Mesendoderm (in vitro differentiated cells): Measurements from ENCODE around the gene ADD3.
A peak's percentile ranks its signal among the peaks of the same experiment; 100 is the strongest.

Experiments
- DNase-seq: peaks from one replicate; pipeline ENCODE4 v3.0.0; 2013
- H2AK5ac ChIP-seq: 2 replicates; pipeline ENCODE4 v1.6.1; 2013; ENCODE audit warnings: low read length, inconsistent platforms
- H2BK120ac ChIP-seq: 2 replicates; pipeline ENCODE4 v1.6.1; 2013; ENCODE audit warnings: low read depth, mild to moderate bottlenecking, low read length, moderate library complexity, mixed read lengths
- H2BK15ac ChIP-seq: replicated peaks from 2 replicates; pipeline ENCODE4 v1.6.1; 2013; ENCODE audit warnings: low read depth, mild to moderate bottlenecking, moderate library complexity
- H2BK5ac ChIP-seq: 2 replicates; pipeline ENCODE4 v1.6.1; 2013; ENCODE audit warnings: low read length, inconsistent platforms
- H3K18ac ChIP-seq: 2 replicates; pipeline ENCODE4 v1.6.1; 2013; ENCODE audit warnings: mild to moderate bottlenecking, low read length, mixed read lengths
- H3K23ac ChIP-seq: one replicate; pipeline ENCODE4 v1.6.1; 2013; ENCODE audit warnings: low read length
- H3K27ac ChIP-seq: 2 replicates; pipeline ENCODE4 v1.5.1; 2013; ENCODE audit warnings: low read depth, mild to moderate bottlenecking, inconsistent platforms, low read length, moderate library complexity
- H3K27me3 ChIP-seq: 2 replicates; pipeline ENCODE4 v1.6.1; 2013; ENCODE audit warnings: low read length, control low read depth, mild to moderate bottlenecking, inconsistent platforms; ENCODE audit not compliant: insufficient read depth, poor library complexity
- H3K36me3 ChIP-seq: 2 replicates; pipeline ENCODE4 v1.6.1; 2013; ENCODE audit warnings: low read length, inconsistent platforms; ENCODE audit not compliant: control insufficient read depth, insufficient read depth
- H3K4ac ChIP-seq: one replicate; pipeline ENCODE4 v1.6.1; 2013; ENCODE audit warnings: low read depth, mild to moderate bottlenecking, low read length, moderate library complexity
- H3K4me1 ChIP-seq: 2 replicates; pipeline ENCODE4 v1.6.1; 2013; ENCODE audit warnings: low read depth, low read length, inconsistent platforms; ENCODE audit not compliant: control insufficient read depth
- H3K4me2 ChIP-seq: 2 replicates; pipeline ENCODE4 v1.6.1; 2013; ENCODE audit warnings: low read length
- H3K4me3 ChIP-seq: 2 replicates; pipeline ENCODE4 v1.5.1; 2013; ENCODE audit warnings: mild to moderate bottlenecking, low read length
- H3K56ac ChIP-seq: one replicate; pipeline ENCODE4 v1.6.1; 2013; ENCODE audit warnings: low read length
- H3K79me1 ChIP-seq: 2 replicates; pipeline ENCODE4 v1.6.1; 2013; ENCODE audit warnings: low read length, inconsistent platforms
- H3K79me2 ChIP-seq: 2 replicates; pipeline ENCODE4 v1.6.1; 2013; ENCODE audit warnings: mild to moderate bottlenecking, low read length; ENCODE audit not compliant: control insufficient read depth, insufficient read depth
- H3K9ac ChIP-seq: 2 replicates; pipeline ENCODE4 v1.6.1; 2013; ENCODE audit warnings: low read length, inconsistent platforms
- H4K5ac ChIP-seq: one replicate; pipeline ENCODE4 v1.6.1; 2013; ENCODE audit warnings: low read length
- H4K8ac ChIP-seq: one replicate; pipeline ENCODE4 v1.6.1; 2013; ENCODE audit warnings: low read depth, mild to moderate bottlenecking, control low read depth, low read length, moderate library complexity
- WGBS: extraction: QIAGEN DNeasy Blood & Tissue Kit; methylation state at CpG from one replicate; pipeline ENCODE4 v1.1.7; 2013; ENCODE audit warnings: low lambda C conversion rate, missing lambda C conversion rate; ENCODE audit not compliant: insufficient coverage; ENCODE audit errors: extremely low coverage; 5-methylcytosine and 5-hydroxymethylcytosine counted together

ADD3 gene

DNA sequence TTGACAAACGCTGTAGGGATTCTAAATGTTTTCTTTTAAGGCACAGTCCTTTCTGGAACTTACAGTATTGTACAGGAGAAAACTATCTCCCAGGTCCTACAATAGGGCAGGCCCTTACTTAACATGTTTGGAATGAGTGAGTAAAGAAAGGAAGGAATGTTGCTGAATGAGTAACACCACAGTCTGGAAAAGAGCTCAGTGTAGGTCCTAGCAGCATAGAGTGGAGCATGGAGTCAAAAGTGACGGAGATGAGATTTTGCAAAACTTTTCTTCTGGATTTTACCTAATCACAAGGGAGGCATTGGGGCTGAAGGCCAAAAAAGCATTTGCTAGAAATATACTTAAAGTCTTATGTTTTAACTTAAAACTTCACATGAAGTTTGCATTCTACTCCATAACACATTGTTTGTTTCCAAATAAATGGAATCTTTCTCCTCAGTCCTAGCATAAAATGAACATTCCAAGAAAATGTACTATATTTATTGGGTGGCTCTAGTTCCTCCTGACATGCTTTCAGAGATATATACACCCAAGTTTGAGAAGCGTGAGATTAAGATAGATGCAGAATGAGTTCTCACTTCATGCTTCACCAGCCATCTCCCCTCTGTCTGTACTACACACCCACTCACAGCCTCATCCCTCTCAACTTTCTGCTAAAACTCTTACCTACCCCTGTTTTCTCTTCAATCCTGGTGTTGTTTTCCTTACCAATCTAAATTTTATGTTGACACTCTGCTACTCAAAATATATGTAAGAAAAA, 20.2 kb upstream of the ADD3 start:
- H3K4me1 ChIP-seq, result no peaks in the 10 kb centered on the region
- H2BK15ac ChIP-seq, result no peak overlapping the region
- H3K56ac ChIP-seq, result no peak overlapping the region
- H3K9ac ChIP-seq, result no peak overlapping the region
- H2BK120ac ChIP-seq, result no peak overlapping the region
- H3K27ac ChIP-seq, result no peak overlapping the region
- no peaks in the 10 kb centered on the region for H3K79me2 ChIP-seq
- no peaks in the 10 kb centered on the region for H3K79me1 ChIP-seq
- no peaks in the 10 kb centered on the region for H3K36me3 ChIP-seq
- H3K18ac ChIP-seq, result no peak overlapping the region
- no CpG with 5 or more reads among the region's 3 CpGs for WGBS
- no peak overlapping the region for H4K8ac ChIP-seq
- no peak overlapping the region for H4K5ac ChIP-seq
- H3K4me3 ChIP-seq, result no peak overlapping the region
- H2BK5ac ChIP-seq, result no peak overlapping the region
- no peak overlapping the region for H3K4ac ChIP-seq
- no peak overlapping the region for H2AK5ac ChIP-seq
- H3K4me2 ChIP-seq, result no peak overlapping the region
- no peak overlapping the region for H3K23ac ChIP-seq
- peak; percentile 77 for DNase-seq
- H3K27me3 ChIP-seq, result no peaks in the 10 kb centered on the region

- H3K18ac ChIP-seq, result no peak overlapping the region
- no peaks in the 10 kb centered on the region for H3K79me2 ChIP-seq
- no peak overlapping the region for H2BK5ac ChIP-seq
- H4K8ac ChIP-seq, result no peak overlapping the region
- H3K79me1 ChIP-seq, result no peaks in the 10 kb centered on the region
- H3K4me1 ChIP-seq, result no peaks in the 10 kb centered on the region
- H4K5ac ChIP-seq, result no peak overlapping the region
- no peaks in the 10 kb centered on the region for H3K27me3 ChIP-seq
- no peak overlapping the region for H2BK15ac ChIP-seq
- H2AK5ac ChIP-seq, result no peak overlapping the region
- no peak overlapping the region for H3K23ac ChIP-seq
- H3K9ac ChIP-seq, result no peak overlapping the region
- no peak for DNase-seq
- H3K4me2 ChIP-seq, result no peak overlapping the region
- H2BK120ac ChIP-seq, result no peak overlapping the region
- no peaks in the 10 kb centered on the region for H3K36me3 ChIP-seq
- no CpG with 5 or more reads among the region's 1 CpG for WGBS
- no peak overlapping the region for H3K4ac ChIP-seq
- H3K4me3 ChIP-seq, result no peak overlapping the region
- no peak overlapping the region for H3K56ac ChIP-seq
- no peak overlapping the region for H3K27ac ChIP-seq
Observed at GRCh38 chr10:109988212-109988596, 19.6 kb upstream of the ADD3 start.

DNA sequence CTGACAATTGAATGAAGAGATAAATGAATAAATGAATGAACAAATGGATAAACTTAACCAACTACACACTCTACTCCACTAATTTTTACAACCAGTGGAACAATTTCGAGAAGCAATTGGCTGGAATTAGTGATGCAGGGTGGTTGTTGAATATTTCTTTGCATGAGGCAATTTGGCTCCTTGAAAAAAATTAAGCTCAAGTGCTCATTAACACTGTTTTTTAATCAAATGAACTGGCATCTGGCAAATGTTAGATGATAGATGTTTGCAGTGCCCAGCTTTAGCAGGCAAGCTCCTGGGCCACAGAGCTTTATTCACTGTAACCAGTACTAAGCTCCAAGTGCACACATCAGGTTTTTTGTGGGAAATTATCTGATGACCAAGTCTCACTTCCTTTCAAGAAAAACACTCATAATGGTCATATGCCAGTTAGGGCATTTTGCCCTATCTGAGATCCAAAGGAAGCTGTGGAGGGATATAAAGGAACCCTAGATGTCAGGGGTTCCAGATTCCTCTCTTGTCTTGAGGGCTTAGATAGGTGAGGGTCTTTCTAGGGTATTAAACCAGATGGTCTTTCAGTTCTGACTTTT, 16.4 kb upstream of the ADD3 start:
- no peak overlapping the region for H3K4me3 ChIP-seq
- no peak overlapping the region for H2BK15ac ChIP-seq
- H3K9ac ChIP-seq, result no peak overlapping the region
- H3K36me3 ChIP-seq, result no peaks in the 10 kb centered on the region
- no peak overlapping the region for H3K4ac ChIP-seq
- no peak overlapping the region for H3K23ac ChIP-seq
- DNase-seq, result no peak
- no peak overlapping the region for H3K18ac ChIP-seq
- H2AK5ac ChIP-seq, result no peak overlapping the region
- no peak overlapping the region for H3K27ac ChIP-seq
- H3K4me1 ChIP-seq, result no peaks in the 10 kb centered on the region
- no peak overlapping the region for H4K5ac ChIP-seq
- H3K79me2 ChIP-seq, result no peaks in the 10 kb centered on the region
- H3K79me1 ChIP-seq, result no peaks in the 10 kb centered on the region
- no peak overlapping the region for H3K4me2 ChIP-seq
- H4K8ac ChIP-seq, result no peak overlapping the region
- no peak overlapping the region for H2BK5ac ChIP-seq
- no peaks in the 10 kb centered on the region for H3K27me3 ChIP-seq
- H3K56ac ChIP-seq, result no peak overlapping the region
- WGBS, result no CpG with 5 or more reads among the region's 1 CpG
- no peak overlapping the region for H2BK120ac ChIP-seq

- Histone ChIP-seq H3K4me1 (peaks cover 6% of the 10 kb centered on the region), H2BK120ac (no peak overlapping the region), H3K79me2 (no peaks in the 10 kb centered on the region), H3K9ac (no peak overlapping the region), H3K4me2 (no peak overlapping the region), H3K27me3 (no peaks in the 10 kb centered on the region), H2AK5ac (no peak overlapping the region), H2BK5ac (no peak overlapping the region), H4K5ac (no peak overlapping the region), H3K18ac (no peak overlapping the region), H4K8ac (no peak overlapping the region), H3K23ac (no peak overlapping the region), H3K4me3 (no peak overlapping the region), H2BK15ac (no peak overlapping the region), H3K4ac (no peak overlapping the region), H3K27ac (no peak overlapping the region), H3K36me3 (no peaks in the 10 kb centered on the region), H3K56ac (no peak overlapping the region), H3K79me1 (no peaks in the 10 kb centered on the region)
- DNase-seq, result no peak
- no CpG with 5 or more reads among the region's 3 CpGs for WGBS
Observed at GRCh38 chr10:109992485-109992884, 15.3 kb upstream of the ADD3 start.

DNA sequence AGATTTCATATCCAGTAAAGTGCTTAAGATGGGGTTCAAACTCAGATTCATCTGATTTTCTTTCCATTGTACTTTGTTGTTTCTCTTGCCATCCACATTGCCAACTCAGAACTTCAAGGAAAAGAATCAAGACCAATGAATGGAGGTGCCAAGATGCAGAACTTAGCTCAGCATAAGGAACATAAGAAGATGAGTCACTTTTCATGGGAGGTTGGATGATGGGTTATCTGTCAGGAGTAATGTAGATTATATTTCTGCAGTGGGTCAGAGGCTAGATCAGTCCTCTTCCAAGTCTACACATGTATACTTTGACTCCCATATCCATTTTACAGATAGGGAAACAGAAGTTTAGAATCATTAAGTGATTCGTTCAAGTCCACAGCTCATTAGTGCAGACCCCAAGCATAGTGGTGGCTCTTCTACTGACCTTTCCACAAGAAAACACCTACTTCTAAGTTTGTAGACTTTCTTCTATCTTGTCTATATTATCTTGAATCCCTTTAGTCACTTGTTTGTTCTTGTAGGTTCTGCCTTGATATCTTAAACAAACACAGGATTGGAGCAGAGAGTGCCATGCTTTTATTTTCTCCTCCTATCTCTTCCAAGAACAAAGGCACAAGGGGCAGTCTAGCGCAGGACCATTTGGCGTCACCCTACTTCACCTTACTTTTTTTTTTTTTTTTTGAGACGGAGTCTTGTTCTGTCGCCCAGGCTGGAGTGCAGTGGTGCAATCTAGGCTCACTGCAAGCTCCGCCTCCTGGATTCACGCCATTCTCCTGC, 14.0 kb upstream of the ADD3 start:
- Histone ChIP-seq H3K9ac (no peak overlapping the region), H2BK120ac (no peak overlapping the region), H3K4me3 (no peak overlapping the region), H2AK5ac (no peak overlapping the region), H3K79me1 (no peaks in the 10 kb centered on the region), H3K4me1 (peaks cover 12% of the 10 kb centered on the region), H3K79me2 (no peaks in the 10 kb centered on the region), H3K23ac (no peak overlapping the region), H3K36me3 (no peaks in the 10 kb centered on the region), H3K27ac (no peak overlapping the region), H4K5ac (no peak overlapping the region), H3K27me3 (no peaks in the 10 kb centered on the region), H3K4me2 (no peak overlapping the region), H2BK5ac (no peak overlapping the region), H4K8ac (no peak overlapping the region), H3K56ac (no peak overlapping the region), H3K18ac (no peak overlapping the region), H2BK15ac (no peak overlapping the region), H3K4ac (no peak overlapping the region)
- WGBS, result no CpG with 5 or more reads among the region's 7 CpGs
- no peak for DNase-seq
